ENCODE results near the gene C9orf50.

DNA sequence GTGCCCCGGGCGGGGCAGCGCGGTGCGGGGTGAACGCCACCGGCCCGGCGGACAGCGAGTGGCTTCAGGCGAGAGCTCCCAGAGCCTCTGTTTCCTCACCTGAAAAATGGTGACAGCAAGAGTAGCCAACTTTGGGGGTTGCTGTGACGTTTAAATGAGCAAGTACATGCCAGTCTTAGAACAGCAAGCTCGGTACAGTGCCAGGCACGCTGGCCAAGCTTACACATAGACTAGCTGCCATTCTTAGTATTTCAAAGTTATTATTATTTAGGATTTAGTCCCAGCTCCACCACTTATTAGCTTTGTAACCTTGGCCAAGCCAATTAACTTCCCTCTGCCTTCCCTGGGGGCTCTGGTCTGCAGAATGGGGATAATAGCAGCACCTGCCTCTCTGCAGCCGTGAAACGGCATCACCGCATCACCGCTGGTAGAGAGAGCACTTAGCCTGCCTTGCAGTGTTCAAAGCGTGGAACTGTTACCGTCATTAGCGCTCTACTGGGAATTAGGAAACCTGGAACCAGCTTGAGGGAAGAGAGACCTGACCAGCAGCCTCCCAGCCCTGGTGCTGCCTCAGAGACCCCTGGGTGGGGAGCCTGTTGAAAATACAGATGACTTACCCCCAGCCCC is at the start of gene C9orf50:
- TF ChIP-seq, protein P1, sequence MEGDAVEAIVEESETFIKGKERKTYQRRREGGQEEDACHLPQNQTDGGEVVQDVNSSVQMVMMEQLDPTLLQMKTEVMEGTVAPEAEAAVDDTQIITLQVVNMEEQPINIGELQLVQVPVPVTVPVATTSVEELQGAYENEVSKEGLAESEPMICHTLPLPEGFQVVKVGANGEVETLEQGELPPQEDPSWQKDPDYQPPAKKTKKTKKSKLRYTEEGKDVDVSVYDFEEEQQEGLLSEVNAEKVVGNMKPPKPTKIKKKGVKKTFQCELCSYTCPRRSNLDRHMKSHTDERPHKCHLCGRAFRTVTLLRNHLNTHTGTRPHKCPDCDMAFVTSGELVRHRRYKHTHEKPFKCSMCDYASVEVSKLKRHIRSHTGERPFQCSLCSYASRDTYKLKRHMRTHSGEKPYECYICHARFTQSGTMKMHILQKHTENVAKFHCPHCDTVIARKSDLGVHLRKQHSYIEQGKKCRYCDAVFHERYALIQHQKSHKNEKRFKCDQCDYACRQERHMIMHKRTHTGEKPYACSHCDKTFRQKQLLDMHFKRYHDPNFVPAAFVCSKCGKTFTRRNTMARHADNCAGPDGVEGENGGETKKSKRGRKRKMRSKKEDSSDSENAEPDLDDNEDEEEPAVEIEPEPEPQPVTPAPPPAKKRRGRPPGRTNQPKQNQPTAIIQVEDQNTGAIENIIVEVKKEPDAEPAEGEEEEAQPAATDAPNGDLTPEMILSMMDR (tag by site-specific recombination; IDR thresholded peaks at IDR 0.05): no peak
- TF ChIP-seq KLF16 (tag by site-specific recombination; IDR thresholded peaks at IDR 0.05) (no peak), KLF1 (tag by site-specific recombination; IDR thresholded peaks at IDR 0.05) (no peak), ZNF549 (tag by site-specific recombination; IDR thresholded peaks at IDR 0.05) (no peak), ZNF24 (tag by site-specific recombination; IDR thresholded peaks at IDR 0.05) (no peak), ZSCAN30 (tag by site-specific recombination; IDR thresholded peaks at IDR 0.05) (no peak), ZFP37 (tag by site-specific recombination; IDR thresholded peaks at IDR 0.05) (no peak), ZNF830 (tag by site-specific recombination; IDR thresholded peaks at IDR 0.05; ENCODE audit: low read depth) (no peak), ZNF274 (IDR thresholded peaks at IDR 0.05; ENCODE audit: low read length) (no peak), ZNF274 (tag by site-specific recombination; IDR thresholded peaks at IDR 0.05; ENCODE audit: borderline replicate concordance) (no peak), ZNF391 (tag by site-specific recombination; IDR thresholded peaks at IDR 0.05; ENCODE audit: borderline replicate concordance, low read depth) (no peak), ZNF174 (tag by site-specific recombination; IDR thresholded peaks at IDR 0.05) (no peak)
- TF ChIP-seq, protein P2, sequence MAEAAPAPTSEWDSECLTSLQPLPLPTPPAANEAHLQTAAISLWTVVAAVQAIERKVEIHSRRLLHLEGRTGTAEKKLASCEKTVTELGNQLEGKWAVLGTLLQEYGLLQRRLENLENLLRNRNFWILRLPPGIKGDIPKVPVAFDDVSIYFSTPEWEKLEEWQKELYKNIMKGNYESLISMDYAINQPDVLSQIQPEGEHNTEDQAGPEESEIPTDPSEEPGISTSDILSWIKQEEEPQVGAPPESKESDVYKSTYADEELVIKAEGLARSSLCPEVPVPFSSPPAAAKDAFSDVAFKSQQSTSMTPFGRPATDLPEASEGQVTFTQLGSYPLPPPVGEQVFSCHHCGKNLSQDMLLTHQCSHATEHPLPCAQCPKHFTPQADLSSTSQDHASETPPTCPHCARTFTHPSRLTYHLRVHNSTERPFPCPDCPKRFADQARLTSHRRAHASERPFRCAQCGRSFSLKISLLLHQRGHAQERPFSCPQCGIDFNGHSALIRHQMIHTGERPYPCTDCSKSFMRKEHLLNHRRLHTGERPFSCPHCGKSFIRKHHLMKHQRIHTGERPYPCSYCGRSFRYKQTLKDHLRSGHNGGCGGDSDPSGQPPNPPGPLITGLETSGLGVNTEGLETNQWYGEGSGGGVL (tag by site-specific recombination; IDR thresholded peaks at IDR 0.05): no peak
- TF ChIP-seq, protein P3, sequence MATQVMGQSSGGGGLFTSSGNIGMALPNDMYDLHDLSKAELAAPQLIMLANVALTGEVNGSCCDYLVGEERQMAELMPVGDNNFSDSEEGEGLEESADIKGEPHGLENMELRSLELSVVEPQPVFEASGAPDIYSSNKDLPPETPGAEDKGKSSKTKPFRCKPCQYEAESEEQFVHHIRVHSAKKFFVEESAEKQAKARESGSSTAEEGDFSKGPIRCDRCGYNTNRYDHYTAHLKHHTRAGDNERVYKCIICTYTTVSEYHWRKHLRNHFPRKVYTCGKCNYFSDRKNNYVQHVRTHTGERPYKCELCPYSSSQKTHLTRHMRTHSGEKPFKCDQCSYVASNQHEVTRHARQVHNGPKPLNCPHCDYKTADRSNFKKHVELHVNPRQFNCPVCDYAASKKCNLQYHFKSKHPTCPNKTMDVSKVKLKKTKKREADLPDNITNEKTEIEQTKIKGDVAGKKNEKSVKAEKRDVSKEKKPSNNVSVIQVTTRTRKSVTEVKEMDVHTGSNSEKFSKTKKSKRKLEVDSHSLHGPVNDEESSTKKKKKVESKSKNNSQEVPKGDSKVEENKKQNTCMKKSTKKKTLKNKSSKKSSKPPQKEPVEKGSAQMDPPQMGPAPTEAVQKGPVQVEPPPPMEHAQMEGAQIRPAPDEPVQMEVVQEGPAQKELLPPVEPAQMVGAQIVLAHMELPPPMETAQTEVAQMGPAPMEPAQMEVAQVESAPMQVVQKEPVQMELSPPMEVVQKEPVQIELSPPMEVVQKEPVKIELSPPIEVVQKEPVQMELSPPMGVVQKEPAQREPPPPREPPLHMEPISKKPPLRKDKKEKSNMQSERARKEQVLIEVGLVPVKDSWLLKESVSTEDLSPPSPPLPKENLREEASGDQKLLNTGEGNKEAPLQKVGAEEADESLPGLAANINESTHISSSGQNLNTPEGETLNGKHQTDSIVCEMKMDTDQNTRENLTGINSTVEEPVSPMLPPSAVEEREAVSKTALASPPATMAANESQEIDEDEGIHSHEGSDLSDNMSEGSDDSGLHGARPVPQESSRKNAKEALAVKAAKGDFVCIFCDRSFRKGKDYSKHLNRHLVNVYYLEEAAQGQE (tag by site-specific recombination; IDR thresholded peaks at IDR 0.05): no peak
- TF ChIP-seq, protein P4, sequence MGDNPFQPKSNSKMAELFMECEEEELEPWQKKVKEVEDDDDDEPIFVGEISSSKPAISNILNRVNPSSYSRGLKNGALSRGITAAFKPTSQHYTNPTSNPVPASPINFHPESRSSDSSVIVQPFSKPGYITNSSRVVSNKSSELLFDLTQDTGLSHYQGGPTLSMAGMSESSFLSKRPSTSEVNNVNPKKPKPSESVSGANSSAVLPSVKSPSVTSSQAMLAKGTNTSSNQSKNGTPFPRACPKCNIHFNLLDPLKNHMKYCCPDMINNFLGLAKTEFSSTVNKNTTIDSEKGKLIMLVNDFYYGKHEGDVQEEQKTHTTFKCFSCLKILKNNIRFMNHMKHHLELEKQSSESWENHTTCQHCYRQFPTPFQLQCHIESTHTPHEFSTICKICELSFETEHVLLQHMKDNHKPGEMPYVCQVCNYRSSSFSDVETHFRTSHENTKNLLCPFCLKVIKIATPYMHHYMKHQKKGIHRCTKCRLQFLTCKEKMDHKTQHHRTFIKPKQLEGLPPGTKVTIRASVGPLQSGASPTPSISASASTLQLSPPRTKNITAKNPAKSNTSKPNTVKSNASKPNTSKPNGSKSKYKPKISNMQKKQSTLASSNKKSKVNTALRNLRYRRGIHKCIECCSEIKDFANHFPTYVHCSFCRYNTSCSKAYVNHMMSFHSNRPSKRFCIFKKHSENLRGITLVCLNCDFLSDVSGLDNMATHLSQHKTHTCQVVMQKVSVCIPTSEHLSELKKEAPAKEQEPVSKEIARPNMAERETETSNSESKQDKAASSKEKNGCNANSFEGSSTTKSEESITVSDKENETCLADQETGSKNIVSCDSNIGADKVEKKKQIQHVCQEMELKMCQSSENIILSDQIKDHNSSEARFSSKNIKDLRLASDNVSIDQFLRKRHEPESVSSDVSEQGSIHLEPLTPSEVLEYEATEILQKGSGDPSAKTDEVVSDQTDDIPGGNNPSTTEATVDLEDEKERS (tag by site-specific recombination; IDR thresholded peaks at IDR 0.05): no peak
